WTC11 (cell line): ENCODE measurements around the gene TELO2.

Experiments
- CTCF ChIP-seq: fragments of 200-600 bp; IDR thresholded peaks from 2 replicates; pipeline ENCODE4 v1.8.0; 2022; ENCODE audit warnings: antibody characterized with exemption
- FOXJ3 ChIP-seq: sonication (generic); formaldehyde crosslinking; IDR thresholded peaks from 2 replicates; pipeline ENCODE4 v1.9.0; 2021; ENCODE audit warnings: missing genetic modification reagents, mild to moderate bottlenecking, borderline replicate concordance
- SP1 ChIP-seq: sonication (generic); formaldehyde crosslinking; conservative IDR thresholded peaks from 2 replicates; pipeline ENCODE4 v1.8.1; 2022; ENCODE audit warnings: missing genetic modification reagents
- USF2 ChIP-seq: sonication (generic); formaldehyde crosslinking; IDR thresholded peaks from 2 replicates; pipeline ENCODE4 v1.8.1; 2023; ENCODE audit warnings: mild to moderate bottlenecking, missing genetic modification reagents, moderate library complexity
- ZBTB21 ChIP-seq: sonication (generic); formaldehyde crosslinking; IDR thresholded peaks from 2 replicates; pipeline ENCODE4 v1.8.1; 2023; ENCODE audit warnings: mild to moderate bottlenecking, missing genetic modification reagents, borderline replicate concordance
- ZBTB43 ChIP-seq: sonication (generic); formaldehyde crosslinking; IDR thresholded peaks from 2 replicates; pipeline ENCODE4 v1.8.1; 2023; ENCODE audit warnings: mild to moderate bottlenecking, missing genetic modification reagents
- TF ChIP-seq, protein P1 (sequence below): sonication (generic); formaldehyde crosslinking; IDR thresholded peaks from 2 replicates; pipeline ENCODE4 v1.8.1; 2022; ENCODE audit warnings: mild to moderate bottlenecking, moderate library complexity, missing genetic modification reagents

DNA sequence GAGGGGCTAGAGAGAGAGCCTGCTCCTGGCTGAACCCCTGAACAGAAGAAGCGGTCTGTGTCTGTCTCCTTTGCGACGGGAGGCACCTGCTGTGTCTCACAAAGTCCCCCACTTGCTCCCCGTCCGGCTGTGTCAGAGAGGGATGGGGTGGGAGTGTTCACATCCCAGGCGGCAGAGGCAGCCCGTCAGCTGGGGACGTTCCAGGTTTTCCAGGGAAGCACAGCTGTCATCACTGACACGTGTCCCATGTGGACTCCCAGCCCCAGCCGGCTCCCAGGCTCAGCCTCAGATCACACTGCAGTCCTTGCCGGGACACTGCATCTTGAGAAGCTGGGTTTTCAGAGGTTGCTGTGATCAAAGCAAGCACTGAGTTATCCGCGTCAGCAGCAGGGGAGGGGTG, 1.6 kb downstream of the TELO2 start:
- no peak for TF ChIP-seq USF2 (CRISPR knock-in tag)
- TF ChIP-seq CTCF, result no peak
- no peak for TF ChIP-seq FOXJ3 (CRISPR knock-in tag)
- TF ChIP-seq, protein P1, sequence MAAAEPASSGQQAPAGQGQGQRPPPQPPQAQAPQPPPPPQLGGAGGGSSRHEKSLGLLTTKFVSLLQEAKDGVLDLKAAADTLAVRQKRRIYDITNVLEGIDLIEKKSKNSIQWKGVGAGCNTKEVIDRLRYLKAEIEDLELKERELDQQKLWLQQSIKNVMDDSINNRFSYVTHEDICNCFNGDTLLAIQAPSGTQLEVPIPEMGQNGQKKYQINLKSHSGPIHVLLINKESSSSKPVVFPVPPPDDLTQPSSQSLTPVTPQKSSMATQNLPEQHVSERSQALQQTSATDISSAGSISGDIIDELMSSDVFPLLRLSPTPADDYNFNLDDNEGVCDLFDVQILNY (CRISPR knock-in tag), result no peak
- TF ChIP-seq ZBTB21 (CRISPR knock-in tag), result no peak
- no peak for TF ChIP-seq ZBTB43 (CRISPR knock-in tag)
- no peak for TF ChIP-seq SP1 (CRISPR knock-in tag)
